ENCODE results near the gene TRIM25. TPM values are rescaled to one million over a fixed set of nuclear protein-coding genes. Genes with fewer than 3 reads are reported as not detected.

Gene TRIM25
- total and polyA plus RNA-seq, 2 of the 8 experiments (the other 6 are each of a cell fraction or from before 2014, with no cell fraction given) = 16.6 to 38.9 TPM

GRCh38 chr17:56917559-56918296 is 3.9 kb upstream of the TRIM25 start:
- H3K4me1 ChIP-seq (replicated peaks in 1 of 4; ENCODE audit: control insufficient read depth in 3 of 4, insufficient read depth in 4 of 4, low read length in 3 of 4) = peaks cover 0 to 9% (median 5%) of the 10 kb centered on the region in 4 experiments; a peak in 3 of 7 replicates
- FAIRE-seq (no peak), DNase-seq (ENCODE audit: low read depth in 1 of 2, low spot score in 2 of 2) (no peak)
- H2BK5ac ChIP-seq (ENCODE audit: low read depth, low read length) = no peak overlapping the region
- no peaks in the 10 kb centered on the region for H3K36me3 ChIP-seq (ENCODE audit: control insufficient read depth in 2 of 4, insufficient read depth in 4 of 4, low read length in 3 of 4)
- H3K14ac ChIP-seq (ENCODE audit: insufficient read length) = no peak overlapping the region
- no peak overlapping the region for H2AK5ac ChIP-seq (ENCODE audit: low read depth, low read length)
- H3K79me2 ChIP-seq (ENCODE audit: control insufficient read depth in 1 of 2, insufficient read depth in 2 of 2, low read length in 2 of 2) = no peaks in the 10 kb centered on the region; a peak in 1 of 4 replicates
- 98% methylated on average over 4 of the region's 4 CpGs; no CpG with 5 or more reads in 1 of the 2 experiments for WGBS, 2 experiments (ENCODE audit: extremely low coverage in 1 of 2, insufficient coverage in 1 of 2, insufficient read length in 1 of 2, insufficient replicate concordance in 2 of 2, low coverage in 1 of 2, low lambda C conversion rate in 2 of 2, missing lambda C conversion rate in 1 of 2)
- H3K9ac ChIP-seq (replicated peaks in 1 of 4; ENCODE audit: extremely low read depth in 1 of 4, low read depth in 3 of 4, low read length in 3 of 4) = no peak overlapping the region
- H4K91ac ChIP-seq (replicated peaks; ENCODE audit: insufficient read length, low read length) = no peak overlapping the region
- no peak overlapping the region for H2BK15ac ChIP-seq (ENCODE audit: low read length)
- ChIA-PET POLR2A (ENCODE audit: partially characterized antibody) (no interaction called here), CTCF (ENCODE audit: partially characterized antibody) (interaction anchor here (1.8 kb wide), 1 partner anchor 98 kb away, joined by 4 read pairs; no protein-coding TSS in a partner anchor)
- no peak overlapping the region for H3K56ac ChIP-seq (replicated peaks; ENCODE audit: insufficient read length, low read depth, low read length)
- H3K23ac ChIP-seq (ENCODE audit: insufficient read length) = no peak overlapping the region
- H3K23me2 ChIP-seq (ENCODE audit: low read depth, low read length) = peaks cover 13% of the 10 kb centered on the region; the same call in 1 of the 2 replicates
- H2BK20ac ChIP-seq (ENCODE audit: low read length) = no peak overlapping the region
- H3K27me3 ChIP-seq (replicated peaks in 1 of 4; ENCODE audit: control insufficient read depth in 3 of 4, extremely low read depth in 1 of 4, insufficient read depth in 3 of 4, low read length in 3 of 4) = peaks cover 0 to 18% (median 15%) of the 10 kb centered on the region in 4 experiments; a peak in 6 of 7 replicates
- H3K9me3 ChIP-seq (ENCODE audit: insufficient read depth in 2 of 2, low read depth in 1 of 2, low read length in 1 of 2) = no peaks in the 10 kb centered on the region
- H3K79me1 ChIP-seq (ENCODE audit: low read depth, low read length) = peaks cover 3% of the 10 kb centered on the region; the same call in 1 of the 2 replicates
- H2BK12ac ChIP-seq (ENCODE audit: low read depth, low read length) = no peak overlapping the region
- no peak overlapping the region for H2AFZ ChIP-seq (ENCODE audit: low read length)
- H4K20me1 ChIP-seq (replicated peaks in 1 of 2; ENCODE audit: control insufficient read depth in 1 of 2, insufficient read depth in 2 of 2, low read length in 2 of 2) = no peaks in the 10 kb centered on the region
- H3K4ac ChIP-seq (replicated peaks; ENCODE audit: insufficient read length, low read depth, low read length) = no peak overlapping the region
- no peak overlapping the region for H4K5ac ChIP-seq (ENCODE audit: insufficient read length, low read depth, low read length)
- TF ChIP-seq NANOG (IDR thresholded peaks at IDR 0.05; ENCODE audit: insufficient read depth, low read depth, low read length, poor library complexity, severe bottlenecking) (no peak), SP1 (IDR thresholded peaks at IDR 0.05; ENCODE audit: low read depth, low read length) (no peak), SIRT6 (IDR thresholded peaks at IDR 0.05; ENCODE audit: low read length) (no peak), CEBPB (IDR thresholded peaks at IDR 0.05; ENCODE audit: low read depth, low read length) (no peak), POLR2AphosphoS5 (IDR thresholded peaks at IDR 0.05; ENCODE audit: low read depth, low read length) (no peak), SUZ12 (IDR thresholded peaks at IDR 0.05; ENCODE audit: low read length) (no peak), RXRA (IDR thresholded peaks at IDR 0.05; ENCODE audit: insufficient read depth, low read depth, low read length) (no peak)
- no peak overlapping the region for H3K27ac ChIP-seq (ENCODE audit: low read depth, low read length)
- H2BK120ac ChIP-seq (replicated peaks; ENCODE audit: low read depth, low read length) = no peak overlapping the region
- H3K4me2 ChIP-seq (ENCODE audit: insufficient read depth in 1 of 2, low read depth in 2 of 2, low read length in 2 of 2) = no peak overlapping the region
- no peak overlapping the region for H3K18ac ChIP-seq (ENCODE audit: extremely low read depth, low read length)
- H3K4me3 ChIP-seq (ENCODE audit: extremely low read depth in 1 of 4, insufficient read depth in 2 of 4, low read depth in 3 of 4, low read length in 4 of 4) = no peak overlapping the region
- H4K8ac ChIP-seq (ENCODE audit: extremely low read depth, insufficient read depth, low read length) = no peak overlapping the region

Data from H1 (cell line).